Esophagus muscularis mucosa (tissue), 3 donors: ENCODE data around the gene B9D2.
A peak's percentile ranks its signal among the peaks of the same experiment; 100 is the strongest.

Source experiments
- POLR2A ChIP-seq: fragments of 450-650 bp; IDR thresholded peaks from one replicate; pipeline ENCODE4 v1.6.1; 2017; ENCODE audit warnings: antibody characterized with exemption, moderate library complexity, mild to moderate bottlenecking, low read depth
- POLR2AphosphoS5 ChIP-seq, 2 donors: sonication (generic); formaldehyde crosslinking; IDR thresholded peaks; one replicate each; pipeline ENCODE4 v1.6.1; 2017; ENCODE audit warnings: antibody characterized with exemption in 2 of 2
- TF ChIP-seq, protein P1 (sequence below), 3 experiments: fragments of 200-600 bp in 2 of 3; fragments of 450-650 bp in 1 of 3; sonication (generic) in 2 of 3; IDR thresholded peaks; one replicate each; pipeline ENCODE4 v1.5.1; 2017 to 2019; ENCODE audit warnings: antibody characterized with exemption in 3 of 3, mild to moderate bottlenecking in 2 of 3, moderate library complexity in 1 of 3

GRCh38 chr19:41354343-41354953 is 9.5 kb downstream of the B9D2 start:
- TF ChIP-seq, protein P1, sequence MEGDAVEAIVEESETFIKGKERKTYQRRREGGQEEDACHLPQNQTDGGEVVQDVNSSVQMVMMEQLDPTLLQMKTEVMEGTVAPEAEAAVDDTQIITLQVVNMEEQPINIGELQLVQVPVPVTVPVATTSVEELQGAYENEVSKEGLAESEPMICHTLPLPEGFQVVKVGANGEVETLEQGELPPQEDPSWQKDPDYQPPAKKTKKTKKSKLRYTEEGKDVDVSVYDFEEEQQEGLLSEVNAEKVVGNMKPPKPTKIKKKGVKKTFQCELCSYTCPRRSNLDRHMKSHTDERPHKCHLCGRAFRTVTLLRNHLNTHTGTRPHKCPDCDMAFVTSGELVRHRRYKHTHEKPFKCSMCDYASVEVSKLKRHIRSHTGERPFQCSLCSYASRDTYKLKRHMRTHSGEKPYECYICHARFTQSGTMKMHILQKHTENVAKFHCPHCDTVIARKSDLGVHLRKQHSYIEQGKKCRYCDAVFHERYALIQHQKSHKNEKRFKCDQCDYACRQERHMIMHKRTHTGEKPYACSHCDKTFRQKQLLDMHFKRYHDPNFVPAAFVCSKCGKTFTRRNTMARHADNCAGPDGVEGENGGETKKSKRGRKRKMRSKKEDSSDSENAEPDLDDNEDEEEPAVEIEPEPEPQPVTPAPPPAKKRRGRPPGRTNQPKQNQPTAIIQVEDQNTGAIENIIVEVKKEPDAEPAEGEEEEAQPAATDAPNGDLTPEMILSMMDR (IDR thresholded peaks at IDR 0.05), result peak in 1 of 3 experiments; percentile 1
- no peak for TF ChIP-seq POLR2A
- TF ChIP-seq POLR2AphosphoS5 (IDR thresholded peaks at IDR 0.05), result no peak
